Karpas-422 (cell line): ENCODE measurements around the gene NEK1. TPM values are rescaled to one million over a fixed set of nuclear protein-coding genes. Genes with fewer than 3 reads are reported as not detected.
"Not testable (repeated sequence)": the region's sequence is repeated elsewhere in the genome, so short reads cannot be mapped to it uniquely, and the experiment has no call there.

Source experiments
- DNase-seq: peaks from one replicate; pipeline ENCODE4 v3.0.0-alpha.2; 2015
- H2AFZ ChIP-seq: fragments of 200-600 bp; sonication (generic); 2 replicates; pipeline ENCODE4 v1.6.1; 2014; ENCODE audit warnings: antibody characterized with exemption, low read length, mixed read lengths
- H3K27ac ChIP-seq: fragments of 200-600 bp; sonication (generic); 2 replicates; pipeline ENCODE4 v1.5.1; 2014; ENCODE audit warnings: mild to moderate bottlenecking, low read length, moderate library complexity
- H3K27me3 ChIP-seq: fragments of 200-600 bp; sonication (generic); 2 replicates; pipeline ENCODE4 v1.6.1; 2014; ENCODE audit warnings: low read length, mixed read lengths
- H3K36me3 ChIP-seq: fragments of 200-600 bp; sonication (generic); 2 replicates; pipeline ENCODE4 v1.6.1; 2014; ENCODE audit warnings: low read length, mixed read lengths; ENCODE audit not compliant: insufficient read depth
- H3K4me1 ChIP-seq: fragments of 200-600 bp; sonication (generic); 2 replicates; pipeline ENCODE4 v1.6.1; 2014; ENCODE audit warnings: mild to moderate bottlenecking, low read length, mixed read lengths
- H3K4me2 ChIP-seq: fragments of 200-600 bp; sonication (generic); 2 replicates; pipeline ENCODE4 v1.6.1; 2014; ENCODE audit warnings: low read length, low read depth, mild to moderate bottlenecking; ENCODE audit not compliant: poor library complexity, severe bottlenecking
- H3K4me3 ChIP-seq: fragments of 200-600 bp; sonication (generic); 2 replicates; pipeline ENCODE4 v1.5.1; 2014; ENCODE audit warnings: mild to moderate bottlenecking, antibody characterized with exemption, low read length, mixed read lengths
- H3K79me2 ChIP-seq: fragments of 200-600 bp; sonication (generic); 2 replicates; pipeline ENCODE4 v1.6.1; 2014; ENCODE audit warnings: mild to moderate bottlenecking, low read length, mixed read lengths
- H3K9ac ChIP-seq: fragments of 200-600 bp; sonication (generic); 2 replicates; pipeline ENCODE4 v1.6.0; 2014; ENCODE audit warnings: low read length
- H3K9me2 ChIP-seq: fragments of 200-600 bp; sonication (generic), shearing (Covaris generic); replicated peaks from 2 replicates; pipeline ENCODE4 v1.6.0; 2014; ENCODE audit warnings: mild to moderate bottlenecking, low read length, moderate library complexity; ENCODE audit not compliant: insufficient read depth
- H3K9me3 ChIP-seq: fragments of 300-700, 200-600 bp; sonication (generic); 2 replicates; pipeline ENCODE4 v1.6.1; 2014; ENCODE audit warnings: low read length, mixed read lengths
- H4K20me1 ChIP-seq: fragments of 200-600 bp; sonication (generic); 2 replicates; pipeline ENCODE4 v1.6.1; 2014; ENCODE audit warnings: mild to moderate bottlenecking, antibody characterized with exemption, low read length, low read depth; ENCODE audit not compliant: insufficient read depth
- total RNA-seq: library from RNA; depleted of rRNA; stranded (reverse); fragments of >200 nt; shearing (Covaris generic); gene quantifications from 2 replicates; pipeline ENCODE4 v1.2.3, GENCODE V29; 2014; ENCODE audit warnings: low replicate concordance

NEK1 gene
- total RNA-seq, 1 experiment from 2014 or later: 9.4 TPM

GRCh38 chr4:169632896-169633295 is 20.5 kb upstream of the NEK1 start:
- H3K4me3 ChIP-seq: no peak overlapping the region
- H3K36me3 ChIP-seq: peaks cover 2% of the 10 kb centered on the region; the same call in 1 of the 2 replicates
- no peak overlapping the region for H3K27ac ChIP-seq
- peaks cover 87% of the 10 kb centered on the region for H3K79me2 ChIP-seq
- no peak for DNase-seq
- H3K27me3 ChIP-seq: no peaks in the 10 kb centered on the region
- H4K20me1 ChIP-seq: no peaks in the 10 kb centered on the region
- H3K9me2 ChIP-seq: no peaks in the 10 kb centered on the region
- no peaks in the 10 kb centered on the region for H3K9me3 ChIP-seq
- no peak overlapping the region for H3K4me2 ChIP-seq
- no peak overlapping the region for H2AFZ ChIP-seq
- H3K9ac ChIP-seq: no peak overlapping the region
- peaks cover 16% of the 10 kb centered on the region for H3K4me1 ChIP-seq

GRCh38 chr4:169630069-169630468 is 17.7 kb upstream of the NEK1 start:
- Histone ChIP-seq H3K27me3 (no peaks in the 10 kb centered on the region), H3K4me2 (no peak overlapping the region), H3K9me3 (no peaks in the 10 kb centered on the region), H3K27ac (no peak overlapping the region), H3K79me2 (peaks cover 92% of the 10 kb centered on the region), H3K4me3 (no peak overlapping the region), H3K9ac (no peak overlapping the region), H4K20me1 (no peaks in the 10 kb centered on the region), H3K9me2 (no peaks in the 10 kb centered on the region), H2AFZ (no peak overlapping the region), H3K4me1 (peaks cover 27% of the 10 kb centered on the region), H3K36me3 (no peaks in the 10 kb centered on the region)
- no peak for DNase-seq

GRCh38 chr4:169628579-169628978 is 16.2 kb upstream of the NEK1 start:
- H2AFZ ChIP-seq: no peak overlapping the region
- no peak for DNase-seq
- H3K27me3 ChIP-seq: no peaks in the 10 kb centered on the region
- H3K9me3 ChIP-seq: no peaks in the 10 kb centered on the region
- H3K4me3 ChIP-seq: no peak overlapping the region
- H4K20me1 ChIP-seq: no peaks in the 10 kb centered on the region
- H3K4me2 ChIP-seq: no peak overlapping the region
- H3K4me1 ChIP-seq: peaks cover 27% of the 10 kb centered on the region
- no peak overlapping the region for H3K9ac ChIP-seq
- H3K36me3 ChIP-seq: no peaks in the 10 kb centered on the region
- no peaks in the 10 kb centered on the region for H3K9me2 ChIP-seq
- H3K79me2 ChIP-seq: peaks cover 92% of the 10 kb centered on the region
- H3K27ac ChIP-seq: peak overlapping the region; percentile 40

GRCh38 chr4:169627307-169627706 is 14.9 kb upstream of the NEK1 start:
- Histone ChIP-seq H3K4me3 (no peak overlapping the region), H3K9me2 (no peaks in the 10 kb centered on the region), H3K9ac (no peak overlapping the region), H3K27me3 (no peaks in the 10 kb centered on the region), H4K20me1 (no peaks in the 10 kb centered on the region), H3K36me3 (no peaks in the 10 kb centered on the region), H3K4me1 (peaks cover 32% of the 10 kb centered on the region), H3K4me2 (peak overlapping the region; percentile 7), H3K79me2 (peaks cover 96% of the 10 kb centered on the region), H3K27ac (no peak overlapping the region), H3K9me3 (no peaks in the 10 kb centered on the region), H2AFZ (no peak overlapping the region)
- no peak for DNase-seq

GRCh38 chr4:169626331-169627282 is 14.2 kb upstream of the NEK1 start:
- no peak overlapping the region for H3K4me2 ChIP-seq
- H2AFZ ChIP-seq: no peak overlapping the region
- no peak overlapping the region for H3K9ac ChIP-seq
- H3K4me1 ChIP-seq: peaks cover 38% of the 10 kb centered on the region
- no peaks in the 10 kb centered on the region for H3K27me3 ChIP-seq
- no peak overlapping the region for H3K4me3 ChIP-seq
- no peak for DNase-seq
- no peaks in the 10 kb centered on the region for H3K9me3 ChIP-seq
- no peaks in the 10 kb centered on the region for H3K9me2 ChIP-seq
- no peaks in the 10 kb centered on the region for H4K20me1 ChIP-seq
- H3K27ac ChIP-seq: no peak overlapping the region
- H3K79me2 ChIP-seq: peaks cover 96% of the 10 kb centered on the region
- no peaks in the 10 kb centered on the region for H3K36me3 ChIP-seq

GRCh38 chr4:169625886-169626285 is 13.5 kb upstream of the NEK1 start:
- Histone ChIP-seq H2AFZ (no peak overlapping the region), H3K4me2 (no peak overlapping the region), H3K4me3 (no peak overlapping the region), H3K27me3 (no peaks in the 10 kb centered on the region), H3K79me2 (peaks cover 98% of the 10 kb centered on the region), H3K9me3 (no peaks in the 10 kb centered on the region), H3K9ac (no peak overlapping the region), H3K27ac (no peak overlapping the region), H3K4me1 (peaks cover 38% of the 10 kb centered on the region), H4K20me1 (no peaks in the 10 kb centered on the region), H3K9me2 (no peaks in the 10 kb centered on the region), H3K36me3 (no peaks in the 10 kb centered on the region)
- no peak for DNase-seq

- not testable (repeated sequence) for H3K27ac ChIP-seq, H3K4me3 ChIP-seq, H3K27me3 ChIP-seq, H4K20me1 ChIP-seq, DNase-seq, H3K9me3 ChIP-seq, H3K9me2 ChIP-seq, H3K4me2 ChIP-seq, H3K9ac ChIP-seq, H2AFZ ChIP-seq, H3K36me3 ChIP-seq
- Histone ChIP-seq H3K4me1 (peaks cover 37% of the 10 kb centered on the region), H3K79me2 (peaks cover 85% of the 10 kb centered on the region)
Observed at GRCh38 chr4:169624012-169624411, 11.6 kb upstream of the NEK1 start.

GRCh38 chr4:169622566-169622965 is 10.2 kb upstream of the NEK1 start:
- H3K4me3 ChIP-seq: peak overlapping the region; percentile 91
- no peaks in the 10 kb centered on the region for H3K9me2 ChIP-seq
- no peaks in the 10 kb centered on the region for H3K27me3 ChIP-seq
- no peaks in the 10 kb centered on the region for H3K9me3 ChIP-seq
- no peak overlapping the region for H2AFZ ChIP-seq
- H3K27ac ChIP-seq: no peak overlapping the region
- H3K4me1 ChIP-seq: peaks cover 32% of the 10 kb centered on the region
- no peak for DNase-seq
- no peaks in the 10 kb centered on the region for H4K20me1 ChIP-seq
- H3K4me2 ChIP-seq: peak overlapping the region; percentile 92
- H3K9ac ChIP-seq: no peak overlapping the region; the same call in 1 of the 2 replicates
- H3K79me2 ChIP-seq: peaks cover 73% of the 10 kb centered on the region
- no peaks in the 10 kb centered on the region for H3K36me3 ChIP-seq
